Thoracic aorta endothelial cell (primary cell): ENCODE data around the gene FBXO15. TPM values are rescaled to one million over a fixed set of nuclear protein-coding genes. Genes with fewer than 3 reads are reported as not detected.

ENCODE experiments used
- total RNA-seq: library from RNA; depleted of rRNA; stranded (reverse); fragments of >200 nt; gene quantifications from 2 replicates; pipeline ENCODE4 v1.2.3, GENCODE V29; 2012

The FBXO15 gene
- total RNA-seq, result 0.53 TPM in 1 of 2 replicates, not detected in the other

GRCh38 chr18:74147779-74148542, at the start of gene FBXO15, which contains the start of gene TIMM21:
FBXO15 (minus strand) TSS chr18:74147834; CDS start chr18:74147785, 49 bp downstream.
TIMM21 (plus strand) TSS chr18:74148523; CDS start chr18:74148809, 286 bp downstream.

Other genes starting within 250 kb of the FBXO15 start
- 34.2 and 42.3 TPM in 2 replicates for gene TIMM21, start 689 bp upstream of the FBXO15 start, total RNA-seq
- 36.8 and 38.0 TPM in 2 replicates for gene CYB5A, start 144.1 kb upstream of the FBXO15 start, total RNA-seq
- not detected in 2 replicates for gene C18orf63, start 168.0 kb upstream of the FBXO15 start, total RNA-seq